Measurements from ENCODE around the gene UCK1.

Gene UCK1

DNA sequence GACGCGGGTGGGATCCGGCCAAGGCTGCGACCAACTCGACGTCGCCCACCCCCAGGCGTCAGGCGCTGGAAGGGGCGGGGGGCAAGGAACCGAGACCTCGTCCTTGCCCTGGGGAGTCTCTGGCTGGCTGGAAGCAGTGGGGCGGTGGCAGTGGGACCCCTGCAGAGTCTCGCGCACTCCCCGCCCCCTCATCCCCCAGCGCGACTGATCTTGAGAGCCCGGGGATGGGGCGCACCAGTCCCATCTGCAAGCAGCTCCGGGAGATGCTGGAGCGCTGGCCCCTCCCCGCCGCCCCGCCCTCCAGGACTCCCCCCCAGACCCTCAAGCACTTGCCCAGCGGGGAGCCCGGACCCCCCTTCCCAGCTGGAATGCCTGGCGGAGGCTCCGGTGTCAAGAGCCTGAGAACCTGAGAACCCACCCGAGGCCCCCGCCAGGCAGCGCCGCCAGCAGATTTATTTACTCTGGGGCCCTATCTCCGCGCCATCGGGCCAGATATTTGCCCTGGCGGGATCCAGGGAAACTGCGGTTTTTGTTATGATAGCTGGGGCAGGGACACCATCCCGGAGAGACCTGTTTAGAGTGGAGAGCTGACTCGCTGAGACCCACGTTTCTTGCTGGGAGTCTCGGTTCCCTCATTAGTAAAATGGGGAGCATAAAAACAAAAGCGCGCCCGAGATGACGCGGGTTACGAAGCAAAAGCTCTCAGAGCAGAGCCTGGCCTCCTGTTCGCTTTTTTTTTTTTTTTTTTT is 15.4 kb upstream of the UCK1 start:
- TF ChIP-seq, protein P1, sequence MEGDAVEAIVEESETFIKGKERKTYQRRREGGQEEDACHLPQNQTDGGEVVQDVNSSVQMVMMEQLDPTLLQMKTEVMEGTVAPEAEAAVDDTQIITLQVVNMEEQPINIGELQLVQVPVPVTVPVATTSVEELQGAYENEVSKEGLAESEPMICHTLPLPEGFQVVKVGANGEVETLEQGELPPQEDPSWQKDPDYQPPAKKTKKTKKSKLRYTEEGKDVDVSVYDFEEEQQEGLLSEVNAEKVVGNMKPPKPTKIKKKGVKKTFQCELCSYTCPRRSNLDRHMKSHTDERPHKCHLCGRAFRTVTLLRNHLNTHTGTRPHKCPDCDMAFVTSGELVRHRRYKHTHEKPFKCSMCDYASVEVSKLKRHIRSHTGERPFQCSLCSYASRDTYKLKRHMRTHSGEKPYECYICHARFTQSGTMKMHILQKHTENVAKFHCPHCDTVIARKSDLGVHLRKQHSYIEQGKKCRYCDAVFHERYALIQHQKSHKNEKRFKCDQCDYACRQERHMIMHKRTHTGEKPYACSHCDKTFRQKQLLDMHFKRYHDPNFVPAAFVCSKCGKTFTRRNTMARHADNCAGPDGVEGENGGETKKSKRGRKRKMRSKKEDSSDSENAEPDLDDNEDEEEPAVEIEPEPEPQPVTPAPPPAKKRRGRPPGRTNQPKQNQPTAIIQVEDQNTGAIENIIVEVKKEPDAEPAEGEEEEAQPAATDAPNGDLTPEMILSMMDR (IDR thresholded peaks at IDR 0.05) = no peak

DNA sequence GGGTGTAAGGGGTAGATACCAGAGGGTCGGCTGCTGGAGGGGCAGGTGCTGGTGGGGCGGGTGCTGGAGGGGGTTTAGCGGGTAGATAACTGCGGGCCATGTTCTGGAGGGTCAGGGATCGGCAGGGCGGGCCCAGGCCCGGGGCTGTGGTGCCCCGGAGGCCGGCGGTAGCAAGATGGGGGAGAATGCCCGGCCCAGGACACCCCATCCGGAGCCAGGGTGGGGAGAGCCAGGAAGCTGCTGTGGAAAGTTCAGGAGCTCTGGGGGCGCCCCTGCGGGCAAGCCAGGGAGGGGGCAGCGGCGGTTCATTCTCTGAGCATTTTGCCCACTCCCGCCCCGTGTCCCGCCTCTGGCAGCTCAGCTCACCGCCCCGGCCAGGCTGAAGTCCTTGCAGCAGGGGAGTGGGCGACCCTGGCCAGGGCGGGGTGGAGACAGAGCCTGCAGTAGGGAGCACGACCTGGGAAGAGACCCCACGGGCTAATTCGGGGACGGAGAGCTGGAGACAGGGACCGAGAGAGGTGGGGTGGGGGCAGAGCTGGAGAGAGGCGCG is 14.8 kb upstream of the UCK1 start:
- TF ChIP-seq, protein P1 (IDR thresholded peaks at IDR 0.05) = no peak

DNA sequence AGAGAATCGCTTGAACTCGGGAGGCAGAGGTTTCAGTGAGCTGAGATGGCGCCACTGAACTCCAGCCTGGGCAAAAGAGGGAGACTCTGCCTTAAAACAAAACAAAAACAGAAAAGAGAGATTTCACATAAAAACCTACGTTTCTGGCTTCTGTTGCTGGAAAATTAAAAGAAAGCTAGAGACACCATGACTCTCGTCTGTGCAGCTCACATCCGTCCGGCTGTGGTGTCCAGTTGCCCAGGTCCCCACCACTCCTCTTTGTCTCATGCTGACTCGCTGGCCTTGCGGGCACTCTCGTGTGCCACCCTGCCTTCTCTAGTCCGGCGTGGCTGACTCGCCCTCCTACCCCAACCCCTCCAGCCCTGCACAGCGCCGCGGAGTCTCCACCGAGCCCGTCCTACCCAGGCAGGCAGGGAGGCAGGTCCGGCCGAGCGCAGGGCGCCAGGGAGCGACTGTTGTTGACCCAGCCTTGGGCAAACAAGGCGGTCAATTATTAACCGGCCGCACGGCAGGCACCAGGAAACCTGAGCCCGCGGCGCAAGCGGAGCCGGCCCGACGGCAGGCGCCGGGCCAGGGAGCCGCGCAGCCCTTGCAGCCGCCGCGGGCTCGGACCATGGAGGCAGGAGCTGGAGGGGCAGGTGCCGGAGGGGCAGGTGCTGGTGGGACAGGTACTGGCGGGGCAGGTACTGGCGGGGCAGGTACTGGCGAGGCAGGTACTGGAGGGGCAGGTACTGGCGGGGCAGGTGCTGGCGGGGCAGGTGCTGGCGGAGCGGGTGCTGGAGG is 14.1 kb upstream of the UCK1 start, which contains the start of gene PRRT1B:
Gene PRRT1B (plus strand): TSS at position 521 of the 783 bp plus-strand sequence. CDS start 93 bp downstream, at position 614.
- TF ChIP-seq, protein P1 (IDR thresholded peaks at IDR 0.05) = no peak; the same call in 1 of the 2 replicates

DNA sequence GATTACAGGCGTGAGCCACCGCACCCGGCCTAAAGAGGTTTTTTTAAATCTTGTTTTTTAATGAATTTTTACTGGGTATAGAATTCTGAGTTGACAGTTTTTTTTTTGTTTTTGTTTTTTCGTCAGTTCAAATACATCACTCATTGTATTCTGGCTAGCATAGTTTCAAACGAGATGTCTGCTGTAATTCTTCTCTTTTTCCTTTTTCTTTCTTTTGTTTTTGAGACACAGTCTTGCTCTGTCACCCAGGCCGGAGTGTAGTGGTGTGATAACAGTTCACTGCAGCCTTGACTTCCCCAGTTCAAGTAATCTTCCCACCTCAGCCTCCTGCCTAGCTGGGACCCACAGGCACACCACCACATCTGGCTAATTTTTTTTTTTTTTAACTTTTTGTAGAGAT is 12.1 kb upstream of the UCK1 start:
- TF ChIP-seq, protein P1 (IDR thresholded peaks at IDR 0.05) = no peak

DNA sequence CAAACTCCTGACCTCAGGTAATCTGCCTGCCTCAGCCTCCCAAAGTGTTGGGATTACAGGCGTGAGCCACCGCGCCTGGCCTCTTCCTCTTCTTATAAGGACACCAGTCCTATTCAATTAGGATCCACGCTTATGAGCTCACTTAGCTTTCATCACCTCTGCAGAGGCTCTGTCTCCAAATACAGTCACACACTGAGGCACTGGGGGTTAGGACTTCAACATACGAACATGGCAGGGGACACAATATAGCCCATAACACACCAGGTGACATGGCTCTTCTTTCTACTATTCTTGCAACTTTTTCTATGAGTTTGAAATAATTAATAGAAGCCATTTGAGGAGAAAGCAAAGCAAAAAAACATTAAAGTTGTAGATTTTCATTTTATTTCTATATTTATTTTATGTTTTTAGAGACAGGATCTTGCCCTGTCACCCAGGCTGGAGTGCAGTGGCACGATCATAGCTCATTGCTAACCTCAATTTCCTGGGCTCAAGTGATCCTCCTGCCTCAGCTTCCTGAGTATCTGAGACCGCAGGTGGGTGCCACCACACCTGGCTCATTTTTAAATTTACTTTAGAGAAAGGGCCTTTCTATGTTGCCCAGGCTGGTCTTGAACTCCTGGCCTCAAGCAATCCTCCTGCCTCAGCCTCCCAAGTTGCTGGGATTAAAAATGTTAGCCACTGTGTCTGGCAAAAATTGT is 8.3 kb upstream of the UCK1 start:
- TF ChIP-seq, protein P1 (IDR thresholded peaks at IDR 0.05) = no peak

DNA sequence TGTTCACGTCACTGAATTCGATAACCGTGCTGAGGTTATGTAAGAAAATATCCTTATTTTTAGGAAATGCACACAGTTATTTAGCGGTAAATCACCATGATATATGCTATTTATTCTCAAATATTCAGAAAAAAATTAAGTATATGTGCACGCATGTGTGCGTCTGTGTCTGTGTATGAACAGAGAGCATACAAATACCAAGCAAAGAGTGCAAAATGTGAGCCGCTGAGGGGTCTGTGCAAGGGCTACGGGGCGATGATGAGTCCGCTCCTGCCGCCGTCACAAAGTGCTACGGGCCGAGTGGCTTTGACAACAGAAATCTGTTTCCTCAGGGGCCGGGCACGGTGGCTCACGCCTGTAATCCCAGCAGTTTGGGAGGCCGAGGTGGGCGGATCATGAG is 6.9 kb upstream of the UCK1 start:
- TF ChIP-seq, protein P1 (IDR thresholded peaks at IDR 0.05) = no peak

DNA sequence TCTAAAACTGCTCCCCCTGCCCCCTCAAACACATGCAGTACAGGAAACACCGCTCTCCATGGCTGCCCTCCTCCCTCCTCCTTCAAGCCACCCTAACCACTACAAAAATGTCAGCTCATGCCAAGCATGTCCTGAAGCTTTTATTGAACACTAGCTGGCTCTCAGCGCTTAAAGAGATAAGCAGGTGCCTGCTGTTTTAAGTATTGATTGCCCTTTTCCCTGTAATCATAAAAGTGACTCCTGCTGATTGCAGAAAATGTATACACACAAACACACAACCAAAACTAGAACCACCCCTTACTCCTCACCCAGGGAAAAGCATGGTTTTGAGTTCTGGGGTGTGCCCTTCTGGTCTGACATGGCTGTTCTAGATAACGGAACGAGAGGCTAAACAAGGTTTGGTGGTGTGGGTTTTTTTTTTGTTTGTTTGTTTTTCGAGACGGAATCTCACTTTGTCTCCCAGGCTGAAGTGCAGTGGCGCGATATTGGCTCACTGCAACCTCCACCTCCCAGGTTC is 3.7 kb upstream of the UCK1 start:
- TF ChIP-seq, protein P1 (IDR thresholded peaks at IDR 0.05) = no peak

Data from LNCAP (cell line).